ENCODE data around the gene ATP11A. TPM values are rescaled to one million over a fixed set of nuclear protein-coding genes. Genes with fewer than 3 reads are reported as not detected.
A peak's percentile ranks its signal among the peaks of the same experiment; 100 is the strongest.

Gene ATP11A
- total and polyA plus RNA-seq, 4 donors = 3.1 to 68.1 (median 28.6) TPM

DNA sequence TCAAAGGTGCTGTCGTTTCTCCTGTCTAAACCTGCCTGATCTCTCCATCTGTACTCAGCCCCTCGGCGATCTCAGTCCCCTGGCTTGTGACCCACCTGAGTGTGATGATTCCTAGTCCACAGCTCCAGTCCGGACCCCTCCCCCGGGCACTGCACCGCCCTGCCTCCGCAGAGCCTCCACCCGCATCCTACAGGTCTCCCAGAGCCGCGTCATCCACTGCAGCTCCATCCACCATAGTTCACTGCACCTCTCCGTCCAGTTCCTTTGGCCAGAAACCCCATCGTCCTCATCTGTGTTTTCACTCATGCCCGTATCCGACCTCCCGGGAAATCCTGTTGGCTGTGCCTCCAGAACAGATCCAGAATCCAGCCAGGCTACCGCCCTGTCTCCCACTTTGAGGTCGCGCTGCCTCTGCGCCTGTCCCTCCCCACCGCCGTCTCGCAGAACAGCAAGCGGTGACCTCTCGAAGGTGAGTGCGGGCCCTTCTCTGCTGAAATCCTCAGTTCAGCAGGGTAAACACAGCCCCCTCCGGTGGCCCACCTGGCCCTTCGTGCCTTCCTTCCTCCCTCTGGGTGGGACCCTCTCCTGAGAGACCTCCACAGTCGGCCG is 227.3 kb downstream of the ATP11A start:
- no peaks in the 10 kb centered on the region for H3K9me3 ChIP-seq (ENCODE audit: control insufficient read depth, low read length)
- WGBS, 2 donors = 92 to 94% methylated on average over 29 of the region's 29 CpGs
- peak in 1 of 2 donors; percentile 71 for DNase-seq
- H3K36me3 ChIP-seq (ENCODE audit: control insufficient read depth in 1 of 2, insufficient read depth in 2 of 2, low read length in 1 of 2) = no peaks in the 10 kb centered on the region
- no peak overlapping the region for H3K4me3 ChIP-seq (ENCODE audit: low read length in 2 of 2)
- no peak for ATAC-seq (ENCODE audit: low FRiP score)
- no peaks in the 10 kb centered on the region for H3K4me1 ChIP-seq (ENCODE audit: control insufficient read depth in 1 of 2, insufficient read depth in 2 of 2, low read length in 2 of 2)
- H3K27ac ChIP-seq (ENCODE audit: low read depth in 1 of 2, low read length in 2 of 2) = no peak overlapping the region
- intact Hi-C loops (cut with DNase I) = no loop called here
- no peaks in the 10 kb centered on the region for H3K27me3 ChIP-seq (ENCODE audit: control insufficient read depth in 1 of 2, insufficient read depth in 2 of 2, low read length in 1 of 2)

DNA sequence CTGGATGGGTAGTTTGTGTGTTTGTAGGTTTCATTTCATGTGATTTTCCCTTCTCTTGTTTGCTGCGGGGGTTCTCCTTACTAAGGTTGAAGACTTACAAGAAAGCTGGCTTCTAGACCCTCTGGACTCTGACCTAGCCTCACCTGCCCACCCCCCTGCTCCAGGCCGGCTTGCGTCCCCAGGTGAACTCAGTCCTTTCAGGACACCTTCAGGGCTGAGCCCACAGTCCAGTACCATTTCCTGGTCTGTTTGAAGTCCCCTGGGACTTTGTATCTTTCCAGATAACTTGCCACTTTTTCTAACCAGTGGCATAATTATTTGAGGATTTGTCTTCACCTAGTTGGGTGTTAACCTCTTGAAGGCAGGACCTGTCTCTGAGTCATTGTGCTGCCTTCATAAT is 227.9 kb downstream of the ATP11A start:
- intact Hi-C loops (cut with DNase I) = no loop called here
- H3K27ac ChIP-seq (ENCODE audit: low read depth in 1 of 2, low read length in 2 of 2) = no peak overlapping the region
- DNase-seq (no peak), ATAC-seq (ENCODE audit: low FRiP score) (no peak)
- 91 to 94% methylated on average over 3 of the region's 3 CpGs for WGBS, 2 donors
- H3K27me3 ChIP-seq (ENCODE audit: control insufficient read depth in 1 of 2, insufficient read depth in 2 of 2, low read length in 1 of 2) = no peaks in the 10 kb centered on the region
- H3K9me3 ChIP-seq (ENCODE audit: control insufficient read depth, low read length) = no peaks in the 10 kb centered on the region
- H3K4me3 ChIP-seq (ENCODE audit: low read length in 2 of 2) = no peak overlapping the region
- H3K4me1 ChIP-seq (ENCODE audit: control insufficient read depth in 1 of 2, insufficient read depth in 2 of 2, low read length in 2 of 2) = no peaks in the 10 kb centered on the region
- H3K36me3 ChIP-seq (ENCODE audit: control insufficient read depth in 1 of 2, insufficient read depth in 2 of 2, low read length in 1 of 2) = no peaks in the 10 kb centered on the region

DNA sequence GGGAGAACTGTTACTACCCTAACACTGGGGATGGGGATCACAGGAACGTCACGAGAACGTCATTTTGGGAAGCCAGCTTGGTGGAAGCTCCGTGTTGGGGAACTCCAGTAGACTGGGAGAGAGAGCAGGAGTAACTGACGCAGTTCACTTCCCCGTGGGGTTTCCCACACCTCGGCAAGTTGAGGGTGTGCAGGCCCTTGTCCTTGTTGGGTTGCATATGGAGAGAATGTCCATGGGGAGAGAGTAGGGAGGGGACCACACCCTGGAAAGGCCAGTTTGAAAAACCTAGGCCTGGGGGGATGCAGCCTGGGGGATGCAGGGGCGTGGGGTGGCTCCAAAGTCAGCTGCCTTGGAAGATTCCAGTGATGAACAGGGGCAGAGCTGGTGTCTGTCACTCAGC is 228.4 kb downstream of the ATP11A start:
- no peaks in the 10 kb centered on the region for H3K4me1 ChIP-seq (ENCODE audit: control insufficient read depth in 1 of 2, insufficient read depth in 2 of 2, low read length in 2 of 2)
- no peaks in the 10 kb centered on the region for H3K27me3 ChIP-seq (ENCODE audit: control insufficient read depth in 1 of 2, insufficient read depth in 2 of 2, low read length in 1 of 2)
- H3K27ac ChIP-seq (ENCODE audit: low read depth in 1 of 2, low read length in 2 of 2) = no peak overlapping the region
- H3K9me3 ChIP-seq (ENCODE audit: control insufficient read depth, low read length) = no peaks in the 10 kb centered on the region
- no peak for ATAC-seq (ENCODE audit: low FRiP score)
- no peak overlapping the region for H3K4me3 ChIP-seq (ENCODE audit: low read length in 2 of 2)
- 76 to 89% methylated on average over 8 of the region's 8 CpGs for WGBS, 2 donors
- no peaks in the 10 kb centered on the region for H3K36me3 ChIP-seq (ENCODE audit: control insufficient read depth in 1 of 2, insufficient read depth in 2 of 2, low read length in 1 of 2)
- intact Hi-C loops (cut with DNase I) = no loop called here
- no peak for DNase-seq

DNA sequence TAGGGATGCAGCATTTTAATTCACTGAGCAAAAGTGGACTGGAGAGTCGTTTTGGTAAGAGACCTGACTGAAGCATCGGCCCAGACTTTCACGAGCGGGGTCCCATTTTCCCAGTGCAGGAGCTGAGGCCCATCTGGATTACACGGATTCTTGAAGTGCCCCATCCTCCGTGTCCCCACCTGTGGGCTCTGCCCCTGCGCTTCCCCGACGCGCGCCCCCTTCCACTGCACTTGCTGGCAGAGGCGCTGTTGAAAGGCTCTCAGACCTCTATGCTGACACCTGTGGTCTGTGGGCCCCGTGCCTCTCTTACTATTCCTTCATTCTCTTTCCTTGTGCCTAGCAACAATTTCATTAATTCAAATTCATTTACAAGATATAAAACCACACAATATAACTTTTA is 228.9 kb downstream of the ATP11A start:
- Histone ChIP-seq H3K36me3 (ENCODE audit: control insufficient read depth in 1 of 2, insufficient read depth in 2 of 2, low read length in 1 of 2) (no peaks in the 10 kb centered on the region), H3K4me3 (ENCODE audit: low read length in 2 of 2) (no peak overlapping the region), H3K4me1 (ENCODE audit: control insufficient read depth in 1 of 2, insufficient read depth in 2 of 2, low read length in 2 of 2) (no peaks in the 10 kb centered on the region), H3K27ac (ENCODE audit: low read depth in 1 of 2, low read length in 2 of 2) (no peak overlapping the region), H3K27me3 (ENCODE audit: control insufficient read depth in 1 of 2, insufficient read depth in 2 of 2, low read length in 1 of 2) (no peaks in the 10 kb centered on the region), H3K9me3 (ENCODE audit: control insufficient read depth, low read length) (peaks cover under 1% of the 10 kb centered on the region)
- no peak for ATAC-seq (ENCODE audit: low FRiP score)
- intact Hi-C loops (cut with DNase I) = no loop called here
- no peak for DNase-seq
- 90 to 93% methylated on average over 13 of the region's 13 CpGs for WGBS, 2 donors

DNA sequence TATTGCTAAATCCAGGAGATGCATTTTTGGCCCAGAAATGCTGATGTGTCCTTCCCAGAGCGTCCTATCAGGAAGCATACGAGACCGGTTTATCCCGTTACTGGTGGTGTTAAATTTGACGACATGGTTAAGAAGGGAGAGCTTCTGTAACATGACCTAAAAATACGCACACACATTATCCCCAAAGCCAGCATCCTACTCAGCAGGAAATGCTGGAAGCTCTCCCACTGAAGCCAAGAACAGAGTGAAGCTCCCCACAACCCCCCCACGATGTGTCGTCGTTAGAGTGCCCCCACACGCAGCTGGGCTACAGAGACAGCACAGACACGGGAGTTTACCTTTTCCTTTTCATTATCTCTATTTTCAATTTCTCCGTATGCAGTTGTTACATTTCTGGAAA is 234.1 kb downstream of the ATP11A start:
- Histone ChIP-seq H3K9me3 (ENCODE audit: control insufficient read depth, low read length) (peaks cover 3% of the 10 kb centered on the region), H3K36me3 (ENCODE audit: control insufficient read depth in 1 of 2, insufficient read depth in 2 of 2, low read length in 1 of 2) (no peaks in the 10 kb centered on the region), H3K4me1 (ENCODE audit: control insufficient read depth in 1 of 2, insufficient read depth in 2 of 2, low read length in 2 of 2) (no peaks in the 10 kb centered on the region), H3K27ac (ENCODE audit: low read depth in 1 of 2, low read length in 2 of 2) (no peak overlapping the region), H3K27me3 (ENCODE audit: control insufficient read depth in 1 of 2, insufficient read depth in 2 of 2, low read length in 1 of 2) (no peaks in the 10 kb centered on the region), H3K4me3 (ENCODE audit: low read length in 2 of 2) (no peak overlapping the region)
- ATAC-seq (ENCODE audit: low FRiP score) = no peak
- no peak for DNase-seq
- intact Hi-C loops (cut with DNase I) = no loop called here
- WGBS, 2 donors = 85 to 90% methylated on average over 12 of the region's 12 CpGs

DNA sequence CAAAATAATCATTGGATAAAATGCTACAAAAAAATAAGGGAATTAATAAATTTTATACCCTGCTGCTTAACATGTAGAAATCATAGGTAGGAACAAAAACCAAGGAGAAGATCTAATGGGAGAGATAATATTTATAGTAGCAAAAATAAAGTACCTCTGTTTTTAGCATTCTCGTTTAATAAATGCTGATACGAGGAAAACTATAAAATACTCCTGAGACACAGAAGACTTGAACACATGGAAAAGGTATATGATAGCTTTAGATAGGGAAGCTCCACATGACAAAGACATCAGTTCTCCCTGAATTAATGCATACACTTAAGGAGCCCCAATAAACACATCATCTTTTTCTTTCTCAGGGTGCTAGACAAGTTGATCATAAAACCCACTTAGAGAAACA is 234.5 kb downstream of the ATP11A start:
- H3K4me3 ChIP-seq (ENCODE audit: low read length in 2 of 2) = no peak overlapping the region
- 86 to 92% methylated on average over 2 of the region's 2 CpGs for WGBS, 2 donors
- H3K27me3 ChIP-seq (ENCODE audit: control insufficient read depth in 1 of 2, insufficient read depth in 2 of 2, low read length in 1 of 2) = no peaks in the 10 kb centered on the region
- H3K4me1 ChIP-seq (ENCODE audit: control insufficient read depth in 1 of 2, insufficient read depth in 2 of 2, low read length in 2 of 2) = no peaks in the 10 kb centered on the region
- no peak overlapping the region for H3K27ac ChIP-seq (ENCODE audit: low read depth in 1 of 2, low read length in 2 of 2)
- intact Hi-C loops (cut with DNase I) = no loop called here
- DNase-seq (no peak), ATAC-seq (ENCODE audit: low FRiP score) (no peak)
- peaks cover 3% of the 10 kb centered on the region for H3K9me3 ChIP-seq (ENCODE audit: control insufficient read depth, low read length)
- H3K36me3 ChIP-seq (ENCODE audit: control insufficient read depth in 1 of 2, insufficient read depth in 2 of 2, low read length in 1 of 2) = no peaks in the 10 kb centered on the region

DNA sequence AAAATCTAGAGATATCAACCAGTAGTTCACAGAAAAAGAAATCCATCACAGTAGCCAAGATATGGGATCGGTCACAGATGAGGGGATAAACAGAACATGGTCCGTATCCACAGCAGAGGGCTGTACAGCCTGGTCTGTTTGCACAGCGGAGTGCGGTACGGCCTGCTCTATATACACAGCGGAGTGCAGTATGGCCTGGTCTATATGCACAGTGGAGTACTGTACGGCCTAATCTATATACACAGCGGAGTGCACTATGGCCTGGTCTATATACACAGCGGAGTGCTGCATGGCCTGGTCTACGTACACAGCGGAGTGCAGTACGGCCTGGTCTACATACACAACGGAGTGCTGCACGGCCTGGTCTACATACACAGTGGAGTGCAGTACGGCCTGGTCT is 236.2 kb downstream of the ATP11A start:
- no peak for ATAC-seq (ENCODE audit: low FRiP score)

DNA sequence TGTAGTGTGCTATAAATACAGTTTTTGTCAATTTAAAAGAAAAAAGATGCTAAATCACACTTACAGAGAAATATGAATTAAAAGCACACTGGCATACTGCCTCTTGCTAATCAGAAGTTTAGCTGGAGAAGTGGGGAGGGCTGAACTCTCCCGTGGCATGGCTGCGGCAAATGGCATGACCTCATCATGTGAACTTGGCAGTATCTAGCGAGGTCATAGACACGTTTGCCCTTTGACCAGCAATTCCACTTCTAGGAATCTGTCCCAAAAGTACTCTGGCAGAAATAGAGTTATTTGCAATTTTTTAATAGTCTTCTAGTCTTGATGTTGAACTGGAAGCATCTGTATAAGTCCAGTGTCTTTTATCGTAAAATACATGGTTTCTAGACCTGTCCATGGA is 237.2 kb downstream of the ATP11A start:
- H3K4me3 ChIP-seq (ENCODE audit: low read length in 2 of 2) = no peak overlapping the region
- DNase-seq (no peak), ATAC-seq (ENCODE audit: low FRiP score) (no peak)
- H3K9me3 ChIP-seq (ENCODE audit: control insufficient read depth, low read length) = peaks cover 3% of the 10 kb centered on the region
- WGBS, 2 donors = 80 to 81% methylated on average over 5 of the region's 5 CpGs
- H3K27ac ChIP-seq (ENCODE audit: low read depth in 1 of 2, low read length in 2 of 2) = no peak overlapping the region
- intact Hi-C loops (cut with DNase I) = no loop called here
- no peaks in the 10 kb centered on the region for H3K36me3 ChIP-seq (ENCODE audit: control insufficient read depth in 1 of 2, insufficient read depth in 2 of 2, low read length in 1 of 2)
- no peaks in the 10 kb centered on the region for H3K4me1 ChIP-seq (ENCODE audit: control insufficient read depth in 1 of 2, insufficient read depth in 2 of 2, low read length in 2 of 2)
- H3K27me3 ChIP-seq (ENCODE audit: control insufficient read depth in 1 of 2, insufficient read depth in 2 of 2, low read length in 1 of 2) = no peaks in the 10 kb centered on the region

More for the DNA sequence above, 236.2 kb downstream of the ATP11A start:
- H3K4me1 ChIP-seq (ENCODE audit: control insufficient read depth in 1 of 2, insufficient read depth in 2 of 2, low read length in 2 of 2) = no peaks in the 10 kb centered on the region
- DNase-seq = no peak
- no peak overlapping the region for H3K4me3 ChIP-seq (ENCODE audit: low read length in 2 of 2)
- no peaks in the 10 kb centered on the region for H3K36me3 ChIP-seq (ENCODE audit: control insufficient read depth in 1 of 2, insufficient read depth in 2 of 2, low read length in 1 of 2)
- H3K9me3 ChIP-seq (ENCODE audit: control insufficient read depth, low read length) = peaks cover 3% of the 10 kb centered on the region
- H3K27me3 ChIP-seq (ENCODE audit: control insufficient read depth in 1 of 2, insufficient read depth in 2 of 2, low read length in 1 of 2) = no peaks in the 10 kb centered on the region
- no peak overlapping the region for H3K27ac ChIP-seq (ENCODE audit: low read depth in 1 of 2, low read length in 2 of 2)
- 92 to 98% methylated on average over 15 of the region's 15 CpGs for WGBS, 2 donors
- intact Hi-C loops (cut with DNase I) = no loop called here

DNA sequence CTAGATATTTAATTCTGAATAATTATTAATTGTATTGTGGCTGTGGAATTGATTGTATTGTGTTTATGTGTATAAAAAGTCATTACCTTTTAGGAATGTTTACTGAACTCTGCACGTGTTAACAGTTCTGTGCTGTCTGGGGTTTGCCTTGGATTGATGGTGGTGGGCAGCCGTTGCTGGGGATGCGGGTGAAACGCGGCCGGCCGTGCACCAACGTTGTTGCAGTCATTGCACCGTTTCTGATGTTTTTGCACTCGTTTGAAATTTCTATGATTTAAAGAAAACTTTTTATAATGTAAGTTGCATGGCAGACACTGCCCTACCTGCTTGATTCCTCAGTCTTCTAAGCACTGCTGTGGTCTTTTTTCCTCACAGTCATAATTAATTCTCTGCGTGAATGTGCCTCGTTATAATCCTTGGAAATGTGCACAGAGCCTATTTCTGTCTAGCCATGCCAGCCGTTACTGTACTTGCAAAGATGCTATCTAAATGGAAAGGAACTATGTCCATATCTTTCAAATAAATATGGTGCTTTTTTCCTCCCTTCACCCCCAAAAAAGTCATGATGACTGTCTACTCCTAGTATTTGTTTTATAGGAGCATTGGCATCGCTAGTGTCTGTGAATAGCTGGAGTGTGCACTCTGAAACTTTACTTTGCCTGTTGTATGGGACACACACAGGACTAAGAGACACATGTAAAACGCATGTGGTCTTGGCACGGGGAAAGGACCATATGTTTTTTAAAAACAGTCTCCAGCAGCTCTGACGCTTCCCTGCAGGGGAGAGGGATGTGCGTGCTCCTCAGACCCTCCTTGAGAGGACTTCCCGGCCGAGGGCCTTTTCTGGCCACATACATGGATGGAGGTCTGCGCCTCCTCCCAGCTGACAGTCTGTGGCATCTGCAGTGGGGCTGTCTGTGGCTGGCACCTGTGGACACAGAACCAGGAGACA is 238.5 kb downstream of the ATP11A start:
- ATAC-seq (ENCODE audit: low FRiP score) (no peak), DNase-seq (no peak)
- H3K4me3 ChIP-seq (ENCODE audit: low read length in 2 of 2) = no peak overlapping the region

More for the DNA sequence above, 238.5 kb downstream of the ATP11A start:
- no peak overlapping the region for H3K27ac ChIP-seq (ENCODE audit: low read depth in 1 of 2, low read length in 2 of 2)
- intact Hi-C loops (cut with DNase I) = no loop called here
- no peaks in the 10 kb centered on the region for H3K27me3 ChIP-seq (ENCODE audit: control insufficient read depth in 1 of 2, insufficient read depth in 2 of 2, low read length in 1 of 2)
- H3K36me3 ChIP-seq (ENCODE audit: control insufficient read depth in 1 of 2, insufficient read depth in 2 of 2, low read length in 1 of 2) = no peaks in the 10 kb centered on the region
- WGBS, 2 donors = 47 to 66% methylated on average over 21 of the region's 21 CpGs
- peaks cover 3% of the 10 kb centered on the region for H3K9me3 ChIP-seq (ENCODE audit: control insufficient read depth, low read length)
- no peaks in the 10 kb centered on the region for H3K4me1 ChIP-seq (ENCODE audit: control insufficient read depth in 1 of 2, insufficient read depth in 2 of 2, low read length in 2 of 2)

Data from aorta (tissue), 5 donors.